ENCODE results near the gene WNK3.

GRCh38 chrX:54397113-54397512, 39.3 kb upstream of the WNK3 start:
- no peak for TF ChIP-seq CTCF (IDR thresholded peaks at IDR 0.05; ENCODE audit: low read length)
- no peak for TF ChIP-seq EZH2 (optimal IDR thresholded peaks at IDR 0.05; ENCODE audit: low read depth, low read length)

Data from MM.1S (cell line).